ENCODE measurements around the gene GAREM2.

Gene GAREM2

DNA sequence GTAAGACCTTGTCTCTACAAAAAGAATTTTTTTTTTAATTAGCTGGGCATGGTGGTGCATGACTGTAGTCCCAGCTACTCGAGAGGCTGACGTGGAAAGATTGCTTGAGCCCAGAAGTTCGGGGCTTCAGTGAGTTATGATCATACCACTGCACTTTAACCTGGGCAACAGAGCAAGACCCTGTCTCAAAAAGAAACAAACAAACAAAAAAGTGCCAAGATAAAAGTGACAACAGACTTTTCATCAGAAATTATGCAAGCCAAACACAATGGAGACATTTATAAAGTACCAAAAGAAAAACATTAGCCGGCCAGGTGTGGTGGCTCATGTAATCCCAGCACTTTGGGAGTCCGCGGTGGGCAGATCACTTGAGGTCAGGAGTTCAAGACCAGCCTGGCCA, 44.8 kb downstream of the GAREM2 start:
- Histone ChIP-seq H3K27ac (no peak overlapping the region), H3K36me3 (peaks cover 49% of the 10 kb centered on the region), H3K4me3 (ENCODE audit: low read depth, low read length) (no peak overlapping the region), H3K27me3 (ENCODE audit: insufficient read depth, low read depth, severe bottlenecking) (no peaks in the 10 kb centered on the region), H3K9me3 (ENCODE audit: severe bottlenecking) (peaks cover 4% of the 10 kb centered on the region)
- TF ChIP-seq CTCF (IDR thresholded peaks at IDR 0.05; ENCODE audit: low read depth, low read length), result no peak
- DNase-seq, result no peak

DNA sequence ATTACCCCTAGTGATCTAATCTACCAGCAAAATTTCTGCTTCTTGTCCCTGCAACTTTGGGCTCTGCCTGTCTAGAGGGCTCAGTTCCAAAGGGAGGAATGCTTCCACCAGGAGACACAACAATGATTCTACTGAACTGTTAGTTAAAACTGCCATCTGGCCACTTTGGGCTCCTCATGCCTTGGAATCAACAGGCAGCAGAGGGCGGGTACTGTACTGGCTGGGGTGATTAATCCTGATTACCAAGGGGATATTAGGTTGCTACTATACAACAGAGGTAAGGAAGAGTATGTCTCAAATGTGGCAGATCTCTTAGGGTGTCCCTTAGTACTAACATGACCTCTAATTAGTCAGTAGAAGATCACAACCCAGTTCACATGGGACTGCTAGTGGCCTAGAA, 50.1 kb downstream of the GAREM2 start:
- H3K27ac ChIP-seq, result peak overlapping the region; percentile 51
- H3K36me3 ChIP-seq, result peaks cover 28% of the 10 kb centered on the region
- peak; percentile 85 for DNase-seq
- peaks cover 3% of the 10 kb centered on the region for H3K9me3 ChIP-seq (ENCODE audit: severe bottlenecking)
- TF ChIP-seq CTCF (IDR thresholded peaks at IDR 0.05; ENCODE audit: low read depth, low read length), result 0 out of 2 replicates have a peak, but pooled peaks have one; percentile 0
- H3K27me3 ChIP-seq (ENCODE audit: insufficient read depth, low read depth, severe bottlenecking), result no peaks in the 10 kb centered on the region
- H3K4me3 ChIP-seq (ENCODE audit: low read depth, low read length), result no peak overlapping the region

GRCh38 chr2:26224095-26224494, 51.2 kb downstream of the GAREM2 start:
- H3K27me3 ChIP-seq (ENCODE audit: insufficient read depth, low read depth, severe bottlenecking), result no peaks in the 10 kb centered on the region
- H3K36me3 ChIP-seq, result peaks cover 38% of the 10 kb centered on the region
- no peak for DNase-seq
- no peak overlapping the region for H3K4me3 ChIP-seq (ENCODE audit: low read depth, low read length)
- TF ChIP-seq CTCF (IDR thresholded peaks at IDR 0.05; ENCODE audit: low read depth, low read length), result no peak
- no peak overlapping the region for H3K27ac ChIP-seq
- peaks cover 3% of the 10 kb centered on the region for H3K9me3 ChIP-seq (ENCODE audit: severe bottlenecking)

- Histone ChIP-seq H3K27me3 (ENCODE audit: insufficient read depth, low read depth, severe bottlenecking) (no peaks in the 10 kb centered on the region), H3K4me3 (ENCODE audit: low read depth, low read length) (no peak overlapping the region), H3K27ac (no peak overlapping the region), H3K9me3 (ENCODE audit: severe bottlenecking) (peaks cover 3% of the 10 kb centered on the region), H3K36me3 (peaks cover 79% of the 10 kb centered on the region)
- no peak for DNase-seq
- TF ChIP-seq CTCF (IDR thresholded peaks at IDR 0.05; ENCODE audit: low read depth, low read length), result no peak
Measured at GRCh38 chr2:26229595-26229994, 56.7 kb downstream of the GAREM2 start.

- peaks cover 3% of the 10 kb centered on the region for H3K9me3 ChIP-seq (ENCODE audit: severe bottlenecking)
- H3K27ac ChIP-seq, result no peak overlapping the region
- TF ChIP-seq CTCF (IDR thresholded peaks at IDR 0.05; ENCODE audit: low read depth, low read length), result no peak
- peaks cover 86% of the 10 kb centered on the region for H3K36me3 ChIP-seq
- no peak for DNase-seq
- no peaks in the 10 kb centered on the region for H3K27me3 ChIP-seq (ENCODE audit: insufficient read depth, low read depth, severe bottlenecking)
- no peak overlapping the region for H3K4me3 ChIP-seq (ENCODE audit: low read depth, low read length)
Measured at GRCh38 chr2:26230806-26231205, 57.9 kb downstream of the GAREM2 start.

GRCh38 chr2:26235089-26235488, 62.2 kb downstream of the GAREM2 start:
- no peak for DNase-seq
- H3K27ac ChIP-seq, result no peak overlapping the region
- H3K27me3 ChIP-seq (ENCODE audit: insufficient read depth, low read depth, severe bottlenecking), result no peaks in the 10 kb centered on the region
- H3K4me3 ChIP-seq (ENCODE audit: low read depth, low read length), result no peak overlapping the region
- peak; percentile 39 for TF ChIP-seq CTCF (IDR thresholded peaks at IDR 0.05; ENCODE audit: low read depth, low read length)
- peaks cover 64% of the 10 kb centered on the region for H3K36me3 ChIP-seq
- H3K9me3 ChIP-seq (ENCODE audit: severe bottlenecking), result no peaks in the 10 kb centered on the region

Measured in WERI-Rb-1 (cell line).